Measurements from ENCODE around the gene TTN. TPM values are rescaled to one million over a fixed set of nuclear protein-coding genes. Genes with fewer than 3 reads are reported as not detected.

The TTN gene
- total RNA-seq, 1 experiment from 2014 or later: 0.05 TPM

GRCh38 chr2:178528647-178529046 is 278.6 kb downstream of the TTN start:
- no peaks in the 10 kb centered on the region for H3K36me3 ChIP-seq (ENCODE audit: control insufficient read depth in 1 of 2, insufficient read depth in 2 of 2, low read length in 2 of 2)
- H3K27ac ChIP-seq (ENCODE audit: low read depth, low read length): no peak overlapping the region
- no peak overlapping the region for H3K9ac ChIP-seq (ENCODE audit: low read length)
- ATAC-seq: no peak
- H3K4me1 ChIP-seq (ENCODE audit: control insufficient read depth in 1 of 2, insufficient read depth in 2 of 2, low read length in 2 of 2): no peaks in the 10 kb centered on the region
- DNase-seq (ENCODE audit: low read depth, low spot score): no peak
- H3K79me2 ChIP-seq (ENCODE audit: insufficient read depth, low read length): peaks cover 15% of the 10 kb centered on the region
- H3K4me3 ChIP-seq (replicated peaks in 1 of 2; ENCODE audit: low read depth in 1 of 2, low read length in 2 of 2): no peak overlapping the region
- CTCF ChIA-PET: no interaction called here
- H4K20me1 ChIP-seq (ENCODE audit: insufficient read depth): no peaks in the 10 kb centered on the region; the same call in 1 of the 2 replicates
- intact Hi-C loops (cut with micrococcal nuclease): no loop called here
- no TSS peak for BruUV-seq (replicated peaks)
- no peaks in the 10 kb centered on the region for H3K9me3 ChIP-seq (ENCODE audit: control insufficient read depth in 1 of 2, insufficient read depth in 1 of 2, low read depth in 1 of 2, low read length in 2 of 2)
- no peak overlapping the region for H3K4me2 ChIP-seq (ENCODE audit: low read length)
- TF ChIP-seq, protein P1, sequence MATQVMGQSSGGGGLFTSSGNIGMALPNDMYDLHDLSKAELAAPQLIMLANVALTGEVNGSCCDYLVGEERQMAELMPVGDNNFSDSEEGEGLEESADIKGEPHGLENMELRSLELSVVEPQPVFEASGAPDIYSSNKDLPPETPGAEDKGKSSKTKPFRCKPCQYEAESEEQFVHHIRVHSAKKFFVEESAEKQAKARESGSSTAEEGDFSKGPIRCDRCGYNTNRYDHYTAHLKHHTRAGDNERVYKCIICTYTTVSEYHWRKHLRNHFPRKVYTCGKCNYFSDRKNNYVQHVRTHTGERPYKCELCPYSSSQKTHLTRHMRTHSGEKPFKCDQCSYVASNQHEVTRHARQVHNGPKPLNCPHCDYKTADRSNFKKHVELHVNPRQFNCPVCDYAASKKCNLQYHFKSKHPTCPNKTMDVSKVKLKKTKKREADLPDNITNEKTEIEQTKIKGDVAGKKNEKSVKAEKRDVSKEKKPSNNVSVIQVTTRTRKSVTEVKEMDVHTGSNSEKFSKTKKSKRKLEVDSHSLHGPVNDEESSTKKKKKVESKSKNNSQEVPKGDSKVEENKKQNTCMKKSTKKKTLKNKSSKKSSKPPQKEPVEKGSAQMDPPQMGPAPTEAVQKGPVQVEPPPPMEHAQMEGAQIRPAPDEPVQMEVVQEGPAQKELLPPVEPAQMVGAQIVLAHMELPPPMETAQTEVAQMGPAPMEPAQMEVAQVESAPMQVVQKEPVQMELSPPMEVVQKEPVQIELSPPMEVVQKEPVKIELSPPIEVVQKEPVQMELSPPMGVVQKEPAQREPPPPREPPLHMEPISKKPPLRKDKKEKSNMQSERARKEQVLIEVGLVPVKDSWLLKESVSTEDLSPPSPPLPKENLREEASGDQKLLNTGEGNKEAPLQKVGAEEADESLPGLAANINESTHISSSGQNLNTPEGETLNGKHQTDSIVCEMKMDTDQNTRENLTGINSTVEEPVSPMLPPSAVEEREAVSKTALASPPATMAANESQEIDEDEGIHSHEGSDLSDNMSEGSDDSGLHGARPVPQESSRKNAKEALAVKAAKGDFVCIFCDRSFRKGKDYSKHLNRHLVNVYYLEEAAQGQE (IDR thresholded peaks at IDR 0.05; ENCODE audit: low read depth): no peak
- TF ChIP-seq EGR1 (IDR thresholded peaks at IDR 0.05; ENCODE audit: low read depth) (no peak), EZH2 (IDR thresholded peaks at IDR 0.05) (no peak), CEBPB (IDR thresholded peaks at IDR 0.05; ENCODE audit: low read depth) (no peak), MAX (IDR thresholded peaks at IDR 0.05) (no peak), POLR2A (IDR thresholded peaks at IDR 0.05; ENCODE audit: borderline replicate concordance, extremely low read depth, insufficient read depth, insufficient read length) (no peak), SRF (IDR thresholded peaks at IDR 0.05; ENCODE audit: low read depth) (no peak), TCF7L2 (IDR thresholded peaks at IDR 0.05; ENCODE audit: borderline replicate concordance, extremely low read depth, insufficient read depth, insufficient read length) (no peak), SP1 (IDR thresholded peaks at IDR 0.05; ENCODE audit: low read depth) (no peak), CTCF (IDR thresholded peaks at IDR 0.05 in 2 of 3, conservative IDR thresholded peaks at IDR 0.05 in 1 of 3; ENCODE audit: borderline replicate concordance in 1 of 3, insufficient read depth in 1 of 3, low read depth in 2 of 3, low read length in 2 of 3) (no peak), EZH2phosphoT487 (IDR thresholded peaks at IDR 0.05; ENCODE audit: borderline replicate concordance) (no peak), FOSL1 (IDR thresholded peaks at IDR 0.05; ENCODE audit: low read depth) (no peak), RAD21 (IDR thresholded peaks at IDR 0.05; ENCODE audit: low read depth) (no peak), SIN3A (IDR thresholded peaks at IDR 0.05; ENCODE audit: low read depth) (no peak), CBX3 (IDR thresholded peaks at IDR 0.05; ENCODE audit: low read depth) (no peak)
- TF ChIP-seq, protein P2, sequence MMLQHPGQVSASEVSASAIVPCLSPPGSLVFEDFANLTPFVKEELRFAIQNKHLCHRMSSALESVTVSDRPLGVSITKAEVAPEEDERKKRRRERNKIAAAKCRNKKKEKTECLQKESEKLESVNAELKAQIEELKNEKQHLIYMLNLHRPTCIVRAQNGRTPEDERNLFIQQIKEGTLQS (IDR thresholded peaks at IDR 0.05): no peak
- TF ChIP-seq, protein P3, sequence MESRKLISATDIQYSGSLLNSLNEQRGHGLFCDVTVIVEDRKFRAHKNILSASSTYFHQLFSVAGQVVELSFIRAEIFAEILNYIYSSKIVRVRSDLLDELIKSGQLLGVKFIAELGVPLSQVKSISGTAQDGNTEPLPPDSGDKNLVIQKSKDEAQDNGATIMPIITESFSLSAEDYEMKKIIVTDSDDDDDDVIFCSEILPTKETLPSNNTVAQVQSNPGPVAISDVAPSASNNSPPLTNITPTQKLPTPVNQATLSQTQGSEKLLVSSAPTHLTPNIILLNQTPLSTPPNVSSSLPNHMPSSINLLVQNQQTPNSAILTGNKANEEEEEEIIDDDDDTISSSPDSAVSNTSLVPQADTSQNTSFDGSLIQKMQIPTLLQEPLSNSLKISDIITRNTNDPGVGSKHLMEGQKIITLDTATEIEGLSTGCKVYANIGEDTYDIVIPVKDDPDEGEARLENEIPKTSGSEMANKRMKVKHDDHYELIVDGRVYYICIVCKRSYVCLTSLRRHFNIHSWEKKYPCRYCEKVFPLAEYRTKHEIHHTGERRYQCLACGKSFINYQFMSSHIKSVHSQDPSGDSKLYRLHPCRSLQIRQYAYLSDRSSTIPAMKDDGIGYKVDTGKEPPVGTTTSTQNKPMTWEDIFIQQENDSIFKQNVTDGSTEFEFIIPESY (IDR thresholded peaks at IDR 0.05; ENCODE audit: extremely low read depth, insufficient replicate concordance, low read length): no peak
- RAD21 ChIA-PET (ENCODE audit: low non-redundant PET in 1 of 2, low total read pairs in 2 of 2, uncharacterized antibody in 2 of 2, unreplicated experiment in 2 of 2): no interaction called here
- POLR2A ChIA-PET: no interaction called here
- no peaks in the 10 kb centered on the region for H3K27me3 ChIP-seq (ENCODE audit: insufficient read depth, low read length)
- H3K9me2 ChIP-seq (ENCODE audit: insufficient read depth): no peaks in the 10 kb centered on the region
- no peak overlapping the region for H2AFZ ChIP-seq (ENCODE audit: low read depth, low read length, poor library complexity, severe bottlenecking)

Measured in HCT116 (cell line).